ENCODE data around the gene BTNL8. TPM values are rescaled to one million over a fixed set of nuclear protein-coding genes. Genes with fewer than 3 reads are reported as not detected.
A peak's percentile ranks its signal among the peaks of the same experiment; 100 is the strongest.

BTNL8 gene
- total RNA-seq, 8 experiments from 2014 or later: 0.17 to 0.81 (median 0.37) TPM; not detected in 4

DNA sequence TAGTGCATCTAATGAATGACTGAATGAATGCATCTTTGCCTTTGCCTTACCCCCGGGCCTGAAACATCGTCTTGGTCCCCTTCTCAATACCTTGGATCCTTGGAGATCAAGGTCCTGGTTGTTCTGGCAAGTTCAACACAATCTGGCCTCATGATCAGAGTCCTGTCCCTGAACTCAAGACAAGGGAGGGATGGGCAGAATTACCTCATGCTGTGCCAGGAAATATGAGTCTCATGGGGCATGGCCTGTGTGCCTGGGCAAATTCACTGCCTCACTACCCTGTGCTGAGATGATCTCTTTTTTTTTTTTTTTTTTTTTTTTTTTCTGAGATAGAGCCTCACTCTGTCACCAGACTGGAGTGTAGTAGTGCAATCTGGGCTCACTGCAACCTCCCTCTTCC is 89.1 kb downstream of the BTNL8 start:
- H3K4me3 ChIP-seq: no peak overlapping the region
- no peak for ATAC-seq (replicated peaks in 6 of 8)
- H3K27ac ChIP-seq: no peak overlapping the region
- no peaks in the 10 kb centered on the region for H3K4me1 ChIP-seq (replicated peaks in 1 of 2)
- in situ Hi-C loops (cut with MboI; ENCODE audit: low pct_unique_long_range_greater_than_20kb in 2 of 9, low sequenced_read_pairs in 9 of 9, unreplicated experiment in 9 of 9): no loop called here
- WGBS, 10 experiments: 0 to 100% (median 60%) methylated on average over 1 to 2 of the region's 2 CpGs; no CpG with 5 or more reads in 5 of the 10 experiments

GRCh38 chr5:180988592-180988991 is 89.6 kb downstream of the BTNL8 start, which contains the start of gene BTNL3:
Gene BTNL3 (plus strand): TSS chr5:180988846. CDS start chr5:180989029, 183 bp downstream.
- Histone ChIP-seq H3K4me1 (replicated peaks in 1 of 2) (no peaks in the 10 kb centered on the region), H3K27ac (no peak within 1 kb of the TSS), H3K4me3 (no peak within 1 kb of the TSS)
- ATAC-seq (replicated peaks in 6 of 8): no peak
- WGBS, 10 experiments: 0 to 72% (median 34%) methylated on average over 1 to 5 of the region's 5 CpGs; no CpG with 5 or more reads in 6 of the 10 experiments
- in situ Hi-C loops (cut with MboI; ENCODE audit: low pct_unique_long_range_greater_than_20kb in 2 of 9, low sequenced_read_pairs in 9 of 9, unreplicated experiment in 9 of 9): no loop called here

DNA sequence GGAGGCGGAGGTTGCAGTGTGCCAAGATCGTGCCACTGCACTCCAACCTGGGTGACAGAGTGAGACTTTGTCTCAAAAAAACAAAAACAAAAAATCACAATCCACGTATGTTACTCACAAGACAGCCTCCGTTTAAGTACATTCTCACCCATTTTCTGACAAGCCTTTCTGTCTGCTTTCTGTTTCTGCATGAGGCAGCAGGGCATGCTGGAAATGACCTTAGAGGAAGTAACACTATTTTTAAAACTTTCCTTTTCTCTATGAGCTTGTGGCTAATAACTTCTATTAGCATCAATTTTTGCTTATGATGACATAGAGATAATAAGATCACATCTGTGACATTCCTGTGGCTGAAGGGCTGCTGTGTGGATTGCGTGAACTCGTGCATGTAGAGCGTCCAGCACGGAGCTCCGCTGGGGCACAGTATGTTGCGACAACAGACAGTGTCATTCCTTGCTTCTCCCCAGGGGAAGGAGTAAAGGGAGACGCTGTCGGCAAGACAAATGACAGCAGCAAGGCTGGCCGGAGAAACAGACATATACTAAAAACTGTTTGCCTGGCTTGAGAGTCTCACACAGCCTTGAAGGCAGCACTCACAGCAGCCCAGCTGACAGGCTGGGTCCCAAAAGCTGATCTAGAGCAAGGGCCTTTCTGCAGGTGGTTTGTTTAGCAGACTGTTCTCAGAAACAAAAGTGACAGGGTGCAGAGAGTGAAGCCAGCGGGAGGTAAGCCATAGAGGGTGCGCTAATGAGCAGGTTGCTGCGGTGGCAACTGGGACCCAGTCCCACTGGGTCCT is 91.3 kb downstream of the BTNL8 start:
- peak in 1 of 8 experiments; percentile 56 for ATAC-seq (replicated peaks in 6 of 8)
- in situ Hi-C loops (cut with MboI; ENCODE audit: low pct_unique_long_range_greater_than_20kb in 2 of 9, low sequenced_read_pairs in 9 of 9, unreplicated experiment in 9 of 9): no loop called here
- no peak overlapping the region for H3K4me3 ChIP-seq
- no peaks in the 10 kb centered on the region for H3K4me1 ChIP-seq (replicated peaks in 1 of 2)
- 13 to 100% (median 50%) methylated on average over 1 to 8 of the region's 16 CpGs; no CpG with 5 or more reads in 5 of the 10 experiments for WGBS, 10 experiments
- no peak overlapping the region for H3K27ac ChIP-seq

- in situ Hi-C loops (cut with MboI; ENCODE audit: low pct_unique_long_range_greater_than_20kb in 2 of 9, low sequenced_read_pairs in 9 of 9, unreplicated experiment in 9 of 9): no loop called here
- Histone ChIP-seq H3K4me1 (replicated peaks in 1 of 2) (no peaks in the 10 kb centered on the region), H3K4me3 (no peak overlapping the region), H3K27ac (no peak overlapping the region)
- peak in 1 of 8 experiments; percentile 40 for ATAC-seq (replicated peaks in 6 of 8)
- WGBS, 10 experiments: 0% methylated on average over 1 of the region's 5 CpGs; no CpG with 5 or more reads in 9 of the 10 experiments
Measured at GRCh38 chr5:180990882-180991242, 91.9 kb downstream of the BTNL8 start.

Other genes with a start within 250 kb of the BTNL8 start
- 1 to 10 TPM in 4 of 8 experiments, under 1 TPM in 4; 0.14 to 4.4 (median 1.2) TPM for gene FLT4, start 249.6 kb upstream of the BTNL8 start, total RNA-seq
- gene OR2Y1, start 159.1 kb upstream of the BTNL8 start, total RNA-seq: under 1 TPM in 3 of 8 experiments, not detected in 5; 0.27 to 0.76 (median 0.56) TPM
- gene MGAT1, start 96.4 kb upstream of the BTNL8 start, total RNA-seq: 10 to 100 TPM; 24.6 to 59.6 (median 37.7) TPM
- gene ZFP62, start 37.9 kb upstream of the BTNL8 start, total RNA-seq: 10 to 100 TPM; 26.0 to 57.3 (median 38.0) TPM
- gene BTNL3, start 89.7 kb downstream of the BTNL8 start, total RNA-seq: under 1 TPM in 2 of 8 experiments, not detected in 6; 0.08 to 0.33 TPM
- gene BTNL9, start 141.1 kb downstream of the BTNL8 start, total RNA-seq: 1 to 10 TPM in 4 of 8 experiments, under 1 TPM in 3, not detected in 1; 0.25 to 2.6 (median 1.1) TPM
- under 1 TPM in 3 of 8 experiments, not detected in 5; 0.29 to 0.49 (median 0.33) TPM for gene OR2V1, start 232.0 kb downstream of the BTNL8 start, total RNA-seq
- under 1 TPM in 7 of 8 experiments, not detected in 1; 0.05 to 0.33 (median 0.13) TPM for gene OR2V2, start 248.4 kb downstream of the BTNL8 start, total RNA-seq